Measurements from ENCODE around the gene VPS35L.
"Not testable (repeated sequence)": the region's sequence is repeated elsewhere in the genome, so short reads cannot be mapped to it uniquely, and the experiment has no call there.

Gene VPS35L

DNA sequence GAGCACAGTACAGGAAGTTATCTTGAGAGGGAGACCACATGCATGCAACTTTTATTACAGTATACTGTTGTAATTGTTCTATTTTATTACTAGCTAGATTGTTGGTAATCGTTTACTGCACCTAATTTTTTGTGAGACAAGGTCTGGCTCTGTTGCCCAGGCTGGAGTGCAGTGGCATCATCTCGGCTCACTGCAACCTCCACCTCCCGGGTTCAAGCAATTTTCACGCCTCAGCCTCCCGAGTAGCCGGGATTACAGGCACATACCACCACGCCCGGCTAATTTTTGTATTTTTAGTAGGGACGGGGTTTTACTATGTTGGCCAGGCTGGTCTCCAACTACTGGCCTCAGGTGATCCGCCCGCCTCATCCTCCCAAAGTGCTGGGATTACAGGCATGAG, 161.2 kb downstream of the VPS35L start:
- FAIRE-seq = not testable (repeated sequence)

DNA sequence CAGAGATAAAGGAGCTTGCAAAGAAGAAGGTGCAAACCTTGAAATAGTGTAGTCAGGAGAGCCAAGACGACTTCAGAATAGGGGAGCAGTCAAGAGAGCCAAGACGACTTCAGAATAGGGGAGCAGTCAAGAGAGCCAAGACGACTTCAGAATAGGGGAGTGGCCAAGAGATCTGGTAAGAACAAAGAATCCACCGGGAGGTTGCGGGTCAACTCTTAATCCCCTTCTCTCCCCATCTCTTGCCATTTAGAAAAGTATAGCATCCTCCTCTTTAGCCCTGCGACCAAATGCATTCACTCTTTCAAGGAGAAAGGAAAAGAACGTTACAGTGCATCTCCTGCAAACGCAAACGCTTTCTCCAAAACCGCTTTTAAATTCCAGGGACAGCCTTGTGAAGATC, 161.8 kb downstream of the VPS35L start:
- no peak for FAIRE-seq

DNA sequence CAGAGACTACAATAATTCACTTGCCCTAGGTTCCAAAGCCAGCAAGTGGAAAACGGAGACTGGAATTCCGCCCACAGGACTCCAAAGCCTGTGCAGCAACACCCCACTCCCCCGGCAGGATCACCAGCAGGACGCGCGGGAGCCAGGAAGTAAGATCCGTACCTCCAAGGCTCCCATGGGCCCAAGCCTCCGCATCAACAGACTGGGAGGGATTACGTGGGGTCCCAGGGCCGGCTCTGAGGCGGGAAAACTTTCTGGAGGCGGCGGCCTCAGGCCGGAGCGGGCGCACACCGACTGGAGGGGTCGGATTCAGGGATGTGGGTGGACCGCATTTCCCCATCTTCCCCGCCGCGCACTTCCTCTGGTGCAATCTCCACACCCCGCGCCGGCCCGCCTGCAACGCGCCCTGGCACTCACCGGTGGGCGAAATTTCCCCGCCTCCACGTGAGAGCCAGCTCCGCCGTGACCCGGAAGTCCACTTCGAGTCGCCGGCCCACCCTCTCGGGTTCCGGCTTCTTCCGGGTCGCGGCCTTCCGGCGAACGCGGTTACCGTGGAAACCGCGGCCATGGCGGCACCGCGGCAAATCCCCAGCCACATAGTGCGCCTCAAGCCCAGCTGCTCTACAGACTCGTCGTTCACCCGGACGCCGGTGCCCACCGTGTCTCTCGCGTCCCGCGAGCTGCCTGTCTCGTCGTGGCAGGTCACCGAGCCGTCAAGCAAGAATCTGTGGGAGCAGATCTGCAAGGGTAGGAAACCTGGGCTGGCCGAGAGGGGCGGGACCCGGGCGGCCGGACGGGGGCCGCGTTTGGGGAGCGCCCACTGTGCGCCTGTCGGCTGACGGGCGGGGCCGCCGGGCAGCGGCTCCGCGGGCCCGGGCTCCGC, 162.5 kb downstream of the VPS35L start, which contains the start of the genes IQCK and KNOP1:
Gene IQCK, plus strand, starts transcription at position 531 of the 883 bp plus-strand sequence. Its CDS starts 36 bp downstream, at position 567.
Gene KNOP1, minus strand, starts transcription at position 487 of the 883 bp plus-strand sequence. CDS start 3,192 bp downstream, outside the sequence.
- no peak for FAIRE-seq

DNA sequence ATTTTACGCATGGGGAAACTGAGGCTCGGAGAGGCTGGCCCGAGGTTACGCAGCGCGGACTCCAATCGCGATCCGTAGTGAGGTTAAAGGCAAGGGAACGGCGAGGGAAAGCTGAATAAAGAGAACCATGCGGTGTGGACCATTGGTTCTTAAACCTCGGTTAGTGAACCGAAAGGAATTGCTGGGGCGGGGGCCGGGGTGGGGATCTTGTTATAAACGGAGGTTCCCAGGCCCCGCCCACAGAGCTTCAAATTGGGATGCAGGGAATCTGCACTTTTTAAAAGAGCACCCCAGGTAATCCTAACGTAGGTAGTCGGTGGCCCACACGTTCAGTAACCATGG, 163.1 kb downstream of the VPS35L start:
- FAIRE-seq = no peak

DNA sequence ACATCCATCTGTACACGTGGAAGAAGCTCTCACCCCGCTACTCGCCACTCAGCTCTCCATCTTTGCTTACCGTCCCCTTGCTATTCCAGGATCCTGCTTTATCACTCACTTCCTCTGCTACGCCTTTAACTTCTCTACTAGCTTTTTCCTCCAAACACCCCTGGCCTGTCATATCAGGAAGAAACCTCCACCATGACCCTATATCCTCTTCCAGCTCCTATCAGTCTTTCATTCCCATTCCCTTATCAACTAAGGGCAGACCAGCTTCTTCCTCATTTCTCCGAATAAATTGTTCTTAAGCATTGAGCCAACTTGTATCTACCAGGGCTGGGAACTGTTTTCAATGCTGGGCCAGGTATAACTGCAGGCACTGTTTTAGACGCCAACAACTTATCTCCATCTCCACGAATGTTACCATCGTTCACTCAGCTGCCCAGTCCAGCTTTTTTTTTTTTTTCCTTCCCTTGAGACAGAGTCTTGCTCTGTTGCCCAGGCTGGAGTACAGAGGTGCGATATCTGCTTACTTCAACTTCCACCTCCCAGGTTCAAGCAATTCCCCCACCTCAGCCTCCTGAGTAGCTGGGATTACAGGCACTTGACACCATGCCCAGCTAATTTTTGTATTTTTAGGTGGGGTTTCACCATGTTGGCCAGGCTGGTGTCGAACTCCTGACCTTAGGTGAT, 166.9 kb downstream of the VPS35L start:
- FAIRE-seq = no peak

DNA sequence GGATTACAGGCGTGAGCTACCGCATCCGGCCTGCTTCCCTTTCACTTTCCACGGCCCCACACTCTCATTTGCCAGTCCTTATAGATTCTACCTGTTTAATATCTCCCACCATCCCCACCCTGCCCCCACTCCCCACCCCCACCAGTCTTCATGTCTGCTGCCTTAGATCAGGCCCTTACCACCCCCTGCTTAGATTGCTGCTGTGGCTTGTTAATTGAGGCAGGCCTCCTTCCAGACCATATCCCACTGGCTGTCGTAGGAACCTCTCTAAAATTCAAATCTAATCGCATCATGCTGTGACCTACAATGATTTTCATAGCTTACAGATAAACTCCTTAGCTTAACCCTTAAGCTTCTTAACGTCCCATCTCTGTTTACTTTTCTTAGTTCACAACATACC, 167.5 kb downstream of the VPS35L start:
- no peak for FAIRE-seq

DNA sequence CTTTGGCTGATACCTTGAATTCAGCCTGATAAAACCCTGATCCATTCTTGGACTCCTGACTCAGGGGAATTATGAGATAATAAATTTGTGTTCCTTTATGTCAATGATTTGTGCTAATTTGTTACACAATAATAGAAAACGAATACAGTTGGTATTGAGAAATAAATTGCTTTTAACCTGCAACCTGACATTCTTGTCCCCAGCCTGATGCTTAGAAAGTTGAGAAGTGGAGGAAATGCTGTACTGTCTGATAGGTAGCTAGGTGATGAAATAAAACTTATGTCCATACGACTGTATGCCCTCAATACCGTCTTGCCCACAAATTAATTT, 173.1 kb downstream of the VPS35L start:
- no peak for FAIRE-seq

DNA sequence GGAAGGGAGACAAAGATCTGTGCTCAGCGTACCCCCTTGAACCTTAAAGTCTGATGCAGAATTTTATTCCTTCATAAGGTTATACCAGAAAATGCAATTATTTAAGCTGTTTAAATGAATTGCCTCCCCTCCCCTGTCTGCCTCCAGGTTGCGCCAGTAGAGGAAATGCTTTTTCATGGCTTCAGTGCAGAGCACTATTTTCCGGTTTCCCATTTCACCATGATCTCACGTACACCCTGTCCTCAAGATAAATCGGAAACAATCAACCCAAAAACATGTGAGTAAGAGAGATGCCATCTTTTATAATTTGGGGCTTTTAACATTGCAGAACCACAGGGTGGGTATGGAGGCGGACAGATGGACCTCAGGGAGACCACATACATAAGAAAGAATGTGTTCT, 178.0 kb downstream of the VPS35L start:
- FAIRE-seq = no peak

DNA sequence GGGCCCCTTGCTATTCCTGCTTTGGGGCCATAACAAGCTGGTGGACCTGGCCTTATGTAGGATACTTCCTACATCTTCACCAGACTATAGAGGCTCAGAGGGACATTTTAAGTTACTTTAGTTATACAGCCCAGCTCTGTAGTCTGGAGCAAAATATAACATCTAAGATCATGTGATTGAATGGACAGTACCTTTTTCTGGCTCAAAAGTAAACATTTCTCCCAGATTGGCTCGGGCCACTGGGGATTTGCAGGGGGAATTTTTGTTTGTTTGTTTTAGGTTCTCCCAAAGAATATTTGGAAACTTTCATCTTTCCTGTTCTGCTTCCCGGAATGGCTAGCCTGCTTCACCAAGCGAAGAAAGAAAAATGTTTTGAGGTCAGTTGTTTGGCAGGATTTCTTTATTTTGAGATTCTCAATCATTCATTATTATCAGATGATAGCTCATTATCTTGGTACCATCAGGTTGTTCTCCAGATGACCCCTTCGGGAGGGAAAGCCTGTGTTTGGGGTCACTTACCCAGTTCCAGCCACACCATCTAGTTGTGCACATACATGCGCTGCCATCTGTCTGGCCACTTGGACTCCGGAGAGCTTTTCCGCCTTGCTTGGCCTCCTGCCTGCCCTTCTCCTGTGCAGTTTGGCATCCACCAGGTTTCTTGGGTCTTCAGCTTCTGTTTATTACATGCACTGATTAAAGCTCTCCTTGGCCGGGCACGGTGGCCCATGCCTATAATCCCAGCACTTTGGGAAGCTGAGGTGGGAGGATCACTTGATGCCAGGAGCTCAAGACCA, 179.8 kb downstream of the VPS35L start:
- FAIRE-seq = no peak

DNA sequence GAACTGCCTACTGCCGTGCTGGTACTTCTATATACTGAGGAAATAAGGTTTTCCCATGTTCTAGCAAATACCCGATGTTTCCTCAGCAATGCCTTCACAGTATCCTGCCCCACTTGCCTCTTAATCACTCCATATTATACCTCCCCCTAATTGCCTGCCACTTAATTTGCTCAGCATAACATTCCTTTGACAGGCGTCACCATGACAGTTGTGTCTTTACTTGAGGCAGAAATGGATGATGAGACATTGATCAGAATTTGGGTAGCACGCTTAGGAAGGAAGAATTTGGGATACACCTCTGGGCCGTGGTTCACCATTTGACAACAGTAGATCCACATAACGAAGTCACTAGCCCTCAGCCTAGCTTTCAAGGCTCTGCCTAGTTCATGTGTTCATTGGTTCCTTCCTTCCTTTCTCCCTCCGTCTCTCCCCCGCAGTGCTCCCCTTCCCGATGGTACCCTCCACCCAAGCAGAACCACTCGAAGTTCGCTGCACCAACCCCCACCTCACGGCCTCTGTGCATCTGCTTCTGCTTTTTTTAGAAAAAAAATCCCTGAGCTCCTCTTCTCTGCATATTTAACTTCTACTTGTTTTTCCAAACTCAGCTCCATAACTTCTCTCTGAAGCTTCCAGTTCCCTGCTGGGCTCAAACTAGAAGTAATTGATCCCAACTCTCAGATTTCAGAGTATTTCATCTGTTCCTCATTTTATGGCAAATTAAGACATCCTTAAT, 182.0 kb downstream of the VPS35L start:
- no peak for FAIRE-seq

DNA sequence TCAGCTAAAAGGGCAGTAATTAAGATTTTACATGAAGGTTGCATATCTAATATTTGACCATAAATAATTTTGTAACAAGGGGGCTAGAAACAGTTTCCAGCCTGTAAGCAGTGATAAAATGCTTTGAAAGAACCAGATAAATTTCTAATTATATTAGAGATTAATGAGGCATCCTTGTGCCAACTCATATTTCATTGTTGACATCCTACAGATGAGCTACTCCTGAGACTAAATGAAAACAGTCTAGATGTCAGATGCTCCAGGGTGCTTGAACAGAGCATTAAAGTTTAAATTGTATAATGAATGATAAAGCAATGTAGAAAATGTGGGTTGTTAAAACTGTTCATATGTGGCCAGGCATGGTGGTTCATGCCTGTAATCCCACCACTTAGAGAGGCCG, 185.9 kb downstream of the VPS35L start:
- no peak for FAIRE-seq

DNA sequence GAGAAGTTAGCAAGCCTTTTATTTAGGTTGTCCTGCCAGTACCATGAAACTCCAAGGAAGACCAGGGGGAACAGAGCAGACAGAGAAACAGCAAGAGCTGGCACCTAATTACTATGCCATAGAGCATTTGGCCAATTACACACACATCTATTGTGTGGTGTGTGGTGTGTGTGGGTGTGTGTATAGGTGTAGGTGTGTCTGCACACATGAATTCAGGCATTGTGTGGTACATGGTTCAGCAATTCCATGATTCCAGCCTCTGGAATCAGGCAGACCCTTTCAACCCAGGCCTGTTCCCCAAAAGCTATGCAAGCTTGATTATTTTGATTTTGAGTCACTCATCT, 188.3 kb downstream of the VPS35L start:
- FAIRE-seq = no peak

DNA sequence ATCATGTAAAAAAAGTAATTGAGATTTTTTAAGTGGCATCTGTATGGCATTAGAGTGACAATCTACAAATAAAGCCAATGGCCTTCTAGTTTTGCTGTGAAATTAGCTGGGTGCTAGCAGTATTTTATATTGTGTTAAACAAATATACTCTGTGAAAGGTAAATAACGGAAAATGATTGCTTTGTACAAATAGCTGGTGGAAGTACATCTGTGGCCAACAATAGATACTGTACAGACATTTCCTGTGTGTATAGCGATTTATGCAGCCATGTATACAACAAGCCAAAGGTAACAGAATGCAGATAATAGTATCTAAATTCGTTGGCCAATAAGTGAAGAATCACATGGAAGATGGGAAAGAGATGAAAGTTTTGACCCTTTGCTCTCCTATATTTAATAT, 189.2 kb downstream of the VPS35L start:
- no peak for FAIRE-seq

DNA sequence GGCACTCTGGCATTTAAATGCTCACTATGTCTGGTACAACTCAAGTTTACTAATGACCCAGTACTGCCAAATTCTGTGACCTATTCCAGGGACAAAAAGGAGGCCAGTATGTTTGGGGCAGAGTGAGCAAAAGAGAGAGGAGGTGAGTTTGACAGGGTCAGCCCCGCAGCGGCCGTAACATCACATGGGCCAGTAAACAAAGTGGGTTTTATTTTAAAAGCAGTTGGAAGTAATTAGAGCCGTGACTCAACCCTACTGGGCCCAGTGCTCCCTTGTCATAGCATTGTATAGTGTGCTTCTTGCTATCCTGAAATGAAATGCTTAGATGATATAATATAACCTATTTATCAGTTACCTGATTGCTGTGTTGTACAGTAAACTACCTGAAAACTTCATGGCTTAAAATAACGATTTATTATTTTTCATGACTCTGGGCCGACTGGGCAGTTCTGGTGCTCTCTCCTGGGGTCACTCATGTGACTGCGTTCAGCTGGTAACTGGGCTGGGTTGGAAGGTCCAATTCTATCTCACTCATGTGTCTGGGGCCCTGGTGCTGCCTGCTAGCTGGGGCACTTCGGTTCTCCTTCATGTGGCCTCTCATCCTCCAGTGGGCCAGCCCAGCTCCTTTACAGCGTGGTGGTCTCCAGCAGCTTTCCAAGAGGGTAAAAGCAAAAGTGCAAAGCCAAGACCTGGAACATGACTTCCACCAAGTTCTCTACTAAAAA, 189.9 kb downstream of the VPS35L start:
- FAIRE-seq = no peak

DNA sequence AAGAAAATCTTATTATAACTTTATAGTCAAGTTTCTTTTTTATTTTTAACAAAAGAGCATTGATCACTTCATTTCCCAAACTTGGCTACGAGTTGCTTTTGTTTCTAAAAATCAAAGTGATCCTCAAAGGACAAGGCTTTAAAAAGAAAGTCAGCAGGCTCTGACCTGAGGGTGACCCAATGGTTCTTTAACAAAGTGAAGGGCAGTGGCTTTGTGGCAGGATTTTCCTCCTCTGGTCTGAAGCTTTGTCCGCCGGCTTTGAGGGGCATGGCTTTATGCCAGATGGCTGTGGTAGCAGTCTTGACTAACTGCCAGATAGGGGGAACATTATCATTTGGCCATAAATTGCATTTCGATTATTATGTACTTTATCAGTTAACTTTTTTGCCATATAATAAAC, 191.1 kb downstream of the VPS35L start:
- FAIRE-seq = no peak

DNA sequence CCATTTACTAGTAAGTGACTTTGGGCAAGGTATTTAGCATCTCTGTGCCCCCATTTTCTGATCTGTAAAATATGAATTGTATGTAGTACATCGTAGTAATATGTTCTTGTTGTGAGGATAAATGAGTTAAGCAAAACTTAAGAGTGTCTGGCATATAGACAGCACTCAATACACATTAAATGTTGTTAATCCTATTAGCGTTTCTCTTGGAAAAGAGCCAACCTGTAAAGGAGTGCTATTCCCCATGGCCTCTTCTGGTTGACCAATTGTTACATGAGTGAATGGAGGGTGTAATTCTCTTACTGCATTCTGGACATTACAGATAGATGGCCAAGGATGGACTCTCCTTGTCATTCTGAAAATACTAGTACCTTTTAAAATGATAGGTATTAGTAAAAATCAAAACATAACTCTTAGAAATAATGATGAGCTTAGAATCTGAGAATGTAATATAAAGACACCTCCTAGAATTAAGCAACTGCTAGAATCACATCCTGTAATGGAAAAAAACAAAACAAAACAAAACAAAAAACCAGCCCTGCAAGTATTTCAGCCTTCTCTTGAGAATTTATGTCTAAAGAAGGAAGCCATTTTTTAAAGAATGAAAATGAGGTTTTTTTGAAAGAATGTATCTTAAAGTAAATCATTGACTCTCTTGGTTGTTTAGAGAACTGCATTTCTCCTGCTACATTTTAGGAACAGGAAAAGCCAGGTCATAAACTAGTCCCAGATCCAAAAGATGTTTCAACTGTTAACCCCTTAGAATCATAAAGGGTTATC, 193.1 kb downstream of the VPS35L start:
- no peak for FAIRE-seq

DNA sequence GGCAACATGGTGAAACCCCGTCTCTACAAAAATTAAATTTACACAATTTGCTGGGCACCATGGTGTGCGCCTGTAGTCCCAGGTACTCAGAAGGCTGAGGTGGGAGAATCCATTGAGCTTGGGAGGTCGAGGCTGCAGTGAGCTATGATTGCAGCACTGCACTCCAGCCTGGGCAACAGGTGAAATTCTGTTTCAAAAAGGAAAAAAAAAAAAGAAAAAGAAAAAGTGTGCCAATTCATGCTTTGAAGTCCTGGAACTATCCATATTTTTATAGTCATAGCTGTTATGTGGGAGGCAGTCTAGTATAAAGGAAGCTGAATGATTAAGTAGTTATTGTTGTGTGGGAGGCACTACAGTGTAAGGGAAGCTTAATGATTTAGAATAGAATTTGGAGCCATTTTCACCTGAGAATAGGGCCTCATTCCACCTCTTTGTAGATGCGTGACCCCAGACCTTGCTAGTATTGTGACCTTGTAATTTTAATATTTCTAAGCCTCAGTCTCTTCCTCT, 194.1 kb downstream of the VPS35L start:
- FAIRE-seq = no peak
